SK-N-MC (cell line): ENCODE results near the gene AGAP1.

ENCODE experiments used
- DNase-seq: peaks from one replicate; pipeline ENCODE4 v3.0.0-alpha.2; 2011; ENCODE audit warnings: low read depth, low spot score
- H3K27ac ChIP-seq: fragments of 200-600 bp; sonication (generic); 2 replicates; pipeline ENCODE4 v1.5.1; 2016; ENCODE audit warnings: mixed run types
- H3K36me3 ChIP-seq: fragments of 200-600 bp; sonication (generic); 2 replicates; pipeline ENCODE4 v1.6.1; 2017; ENCODE audit warnings: antibody characterized with exemption, low read length, mixed read lengths; ENCODE audit not compliant: insufficient read depth
- H3K4me3 ChIP-seq: fragments of 200-600 bp; sonication (generic); 2 replicates; pipeline ENCODE4 v1.5.1; 2016
- H3K9ac ChIP-seq: fragments of 200-600 bp; sonication (generic); 2 replicates; pipeline ENCODE4 v1.8.0; 2017; ENCODE audit warnings: mixed run types, mixed read lengths; ENCODE audit not compliant: insufficient read length
- H3K9me3 ChIP-seq: fragments of 200-600 bp; sonication (generic); 2 replicates; pipeline ENCODE4 v1.6.1; 2017; ENCODE audit warnings: low read depth, mild to moderate bottlenecking, antibody characterized with exemption, low read length, moderate library complexity, mixed read lengths
- EZH2 ChIP-seq: fragments of 200-600 bp; sonication (generic); IDR thresholded peaks from one replicate; pipeline ENCODE4 v1.6.1; 2017; ENCODE audit warnings: antibody characterized with exemption
- FOXP2 ChIP-seq: optimal IDR thresholded peaks from 2 replicates; pipeline ENCODE3; 2011; ENCODE audit warnings: mild to moderate bottlenecking, moderate library complexity; ENCODE audit not compliant: insufficient read depth; ENCODE audit errors: extremely low read length, control extremely low read depth
- POLR2AphosphoS5 ChIP-seq: IDR thresholded peaks from 2 replicates; pipeline ENCODE4 v1.6.1; 2012; ENCODE audit warnings: mild to moderate bottlenecking, low read depth, low read length, borderline replicate concordance

AGAP1 gene

GRCh38 chr2:235979037-235979436 lies 485.2 kb downstream of the AGAP1 start:
- TF ChIP-seq POLR2AphosphoS5 = no peak
- TF ChIP-seq EZH2 = no peak
- no peak for TF ChIP-seq FOXP2

GRCh38 chr2:235979753-235980435 lies 486.1 kb downstream of the AGAP1 start:
- Histone ChIP-seq H3K9ac (no peak overlapping the region), H3K36me3 (peaks cover 15% of the 10 kb centered on the region; the same call in 1 of the 2 replicates), H3K4me3 (no peak overlapping the region), H3K9me3 (no peaks in the 10 kb centered on the region), H3K27ac (no peak overlapping the region)
- no peak for DNase-seq
- TF ChIP-seq EZH2 (no peak), POLR2AphosphoS5 (no peak), FOXP2 (no peak)

More at GRCh38 chr2:235979037-235979436, 485.2 kb downstream of the AGAP1 start:
- Histone ChIP-seq H3K4me3 (no peak overlapping the region), H3K9me3 (no peaks in the 10 kb centered on the region), H3K9ac (no peak overlapping the region), H3K36me3 (peaks cover 17% of the 10 kb centered on the region; the same call in 1 of the 2 replicates), H3K27ac (no peak overlapping the region)
- DNase-seq = no peak

GRCh38 chr2:235981631-235982030 lies 487.8 kb downstream of the AGAP1 start:
- no peak for DNase-seq
- TF ChIP-seq EZH2 (no peak), POLR2AphosphoS5 (no peak), FOXP2 (no peak)
- no peak overlapping the region for H3K9ac ChIP-seq
- no peaks in the 10 kb centered on the region for H3K9me3 ChIP-seq
- H3K27ac ChIP-seq = no peak overlapping the region
- peaks cover 1% of the 10 kb centered on the region; the same call in 1 of the 2 replicates for H3K36me3 ChIP-seq
- H3K4me3 ChIP-seq = no peak overlapping the region

- Histone ChIP-seq H3K4me3 (no peak overlapping the region), H3K36me3 (no peaks in the 10 kb centered on the region), H3K9me3 (no peaks in the 10 kb centered on the region), H3K9ac (no peak overlapping the region), H3K27ac (no peak overlapping the region)
- DNase-seq = no peak
- TF ChIP-seq EZH2 (no peak), POLR2AphosphoS5 (no peak), FOXP2 (no peak)
Measured at GRCh38 chr2:235983016-235983415, 489.2 kb downstream of the AGAP1 start.

GRCh38 chr2:235984552-235984951 lies 490.7 kb downstream of the AGAP1 start:
- TF ChIP-seq FOXP2 (no peak), POLR2AphosphoS5 (no peak), EZH2 (no peak)
- H3K36me3 ChIP-seq = no peaks in the 10 kb centered on the region
- DNase-seq = no peak

GRCh38 chr2:235986361-235986760 lies 492.5 kb downstream of the AGAP1 start:
- Histone ChIP-seq H3K4me3 (no peak overlapping the region), H3K27ac (no peak overlapping the region), H3K9me3 (no peaks in the 10 kb centered on the region), H3K36me3 (no peaks in the 10 kb centered on the region), H3K9ac (no peak overlapping the region)
- no peak for DNase-seq
- TF ChIP-seq EZH2 (no peak), FOXP2 (no peak), POLR2AphosphoS5 (no peak)

More at GRCh38 chr2:235984552-235984951, 490.7 kb downstream of the AGAP1 start:
- Histone ChIP-seq H3K4me3 (no peak overlapping the region), H3K9me3 (no peaks in the 10 kb centered on the region), H3K27ac (no peak overlapping the region), H3K9ac (no peak overlapping the region)

GRCh38 chr2:235988271-235989015 lies 494.6 kb downstream of the AGAP1 start:
- H3K9me3 ChIP-seq = no peaks in the 10 kb centered on the region
- TF ChIP-seq FOXP2 (no peak), POLR2AphosphoS5 (no peak), EZH2 (no peak)
- no peaks in the 10 kb centered on the region for H3K36me3 ChIP-seq
- no peak overlapping the region for H3K27ac ChIP-seq
- H3K9ac ChIP-seq = no peak overlapping the region
- no peak for DNase-seq
- H3K4me3 ChIP-seq = no peak overlapping the region

- no peaks in the 10 kb centered on the region for H3K36me3 ChIP-seq
- no peaks in the 10 kb centered on the region for H3K9me3 ChIP-seq
- no peak overlapping the region for H3K9ac ChIP-seq
- no peak overlapping the region for H3K4me3 ChIP-seq
- TF ChIP-seq EZH2 (no peak), FOXP2 (no peak), POLR2AphosphoS5 (no peak)
- DNase-seq = no peak
- H3K27ac ChIP-seq = no peak overlapping the region
Measured at GRCh38 chr2:235989591-235989990, 495.7 kb downstream of the AGAP1 start.
